ENCODE results near the gene TTLL12.

Gene TTLL12

DNA sequence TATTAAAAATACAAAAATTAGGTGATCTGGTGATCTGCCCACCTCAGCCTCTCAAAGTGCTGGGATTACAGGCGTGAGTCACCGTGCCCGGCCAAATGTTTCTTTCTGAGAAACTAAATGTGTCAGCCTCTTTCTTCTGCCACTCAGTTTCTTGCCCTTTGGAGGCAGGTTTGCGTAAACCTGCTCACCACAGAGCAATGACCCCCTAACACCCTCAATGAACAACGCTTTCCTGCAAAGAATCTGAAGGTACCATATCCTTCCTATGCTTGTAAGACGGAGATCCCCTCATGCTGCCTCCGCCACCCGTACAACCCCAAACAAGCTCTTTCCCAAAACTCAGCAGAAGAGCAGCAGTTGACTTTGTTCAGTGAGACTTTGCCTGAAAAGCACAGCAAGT lies 38.7 kb upstream of the TTLL12 start:
- H3K9me3 ChIP-seq (ENCODE audit: control insufficient read depth, insufficient read depth, low read length), result no peaks in the 10 kb centered on the region
- no peaks in the 10 kb centered on the region for H3K79me2 ChIP-seq (ENCODE audit: control insufficient read depth, low read length)
- no peak overlapping the region for H3K4me3 ChIP-seq (ENCODE audit: low read length)
- H3K27ac ChIP-seq (ENCODE audit: low read depth, low read length), result no peak overlapping the region
- no peaks in the 10 kb centered on the region for H3K4me1 ChIP-seq (ENCODE audit: control insufficient read depth, low read length)
- H3K9me2 ChIP-seq (replicated peaks; ENCODE audit: control insufficient read depth, low read length), result no peaks in the 10 kb centered on the region
- H3K4me2 ChIP-seq (ENCODE audit: low read length), result no peak overlapping the region
- no peaks in the 10 kb centered on the region for H3K36me3 ChIP-seq (ENCODE audit: control insufficient read depth, low read length)
- TF ChIP-seq, protein P1, sequence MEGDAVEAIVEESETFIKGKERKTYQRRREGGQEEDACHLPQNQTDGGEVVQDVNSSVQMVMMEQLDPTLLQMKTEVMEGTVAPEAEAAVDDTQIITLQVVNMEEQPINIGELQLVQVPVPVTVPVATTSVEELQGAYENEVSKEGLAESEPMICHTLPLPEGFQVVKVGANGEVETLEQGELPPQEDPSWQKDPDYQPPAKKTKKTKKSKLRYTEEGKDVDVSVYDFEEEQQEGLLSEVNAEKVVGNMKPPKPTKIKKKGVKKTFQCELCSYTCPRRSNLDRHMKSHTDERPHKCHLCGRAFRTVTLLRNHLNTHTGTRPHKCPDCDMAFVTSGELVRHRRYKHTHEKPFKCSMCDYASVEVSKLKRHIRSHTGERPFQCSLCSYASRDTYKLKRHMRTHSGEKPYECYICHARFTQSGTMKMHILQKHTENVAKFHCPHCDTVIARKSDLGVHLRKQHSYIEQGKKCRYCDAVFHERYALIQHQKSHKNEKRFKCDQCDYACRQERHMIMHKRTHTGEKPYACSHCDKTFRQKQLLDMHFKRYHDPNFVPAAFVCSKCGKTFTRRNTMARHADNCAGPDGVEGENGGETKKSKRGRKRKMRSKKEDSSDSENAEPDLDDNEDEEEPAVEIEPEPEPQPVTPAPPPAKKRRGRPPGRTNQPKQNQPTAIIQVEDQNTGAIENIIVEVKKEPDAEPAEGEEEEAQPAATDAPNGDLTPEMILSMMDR (IDR thresholded peaks at IDR 0.05; ENCODE audit: low read depth, low read length, poor library complexity, severe bottlenecking), result no peak
- TF ChIP-seq EZH2phosphoT487 (IDR thresholded peaks at IDR 0.05; ENCODE audit: borderline replicate concordance, low read length), result no peak
- H4K20me1 ChIP-seq (ENCODE audit: control insufficient read depth, insufficient read depth, low read depth, low read length), result no peaks in the 10 kb centered on the region
- no peaks in the 10 kb centered on the region for H3K27me3 ChIP-seq (ENCODE audit: control insufficient read depth, low read length)
- no peaks in the 10 kb centered on the region for H3F3A ChIP-seq (ENCODE audit: control insufficient read depth, insufficient read depth)

DNA sequence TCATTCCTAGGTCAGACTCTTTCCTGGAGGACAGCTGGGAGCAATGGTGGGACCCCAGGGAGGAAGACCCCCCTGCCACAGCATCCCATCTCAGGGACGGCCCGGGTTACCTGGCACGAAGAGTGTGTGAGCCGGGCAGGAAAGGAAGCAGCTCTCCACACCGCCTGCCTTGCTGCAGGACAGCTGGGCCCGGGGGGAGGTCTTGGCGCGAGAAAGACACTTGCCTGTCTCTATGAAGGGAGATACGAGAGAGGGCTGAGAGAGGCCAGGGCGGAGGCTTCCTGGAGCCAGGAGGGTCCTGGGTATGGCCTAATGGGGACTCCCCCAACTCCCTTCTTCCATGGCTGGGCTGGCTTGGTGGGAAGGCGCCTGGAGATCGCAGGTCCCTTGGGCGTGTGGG lies 36.1 kb upstream of the TTLL12 start:
- H3K4me2 ChIP-seq (ENCODE audit: low read length), result no peak overlapping the region
- H3K9me3 ChIP-seq (ENCODE audit: control insufficient read depth, insufficient read depth, low read length), result no peaks in the 10 kb centered on the region
- no peaks in the 10 kb centered on the region for H3F3A ChIP-seq (ENCODE audit: control insufficient read depth, insufficient read depth)
- TF ChIP-seq, protein P1 (IDR thresholded peaks at IDR 0.05; ENCODE audit: low read depth, low read length, poor library complexity, severe bottlenecking), result no peak
- TF ChIP-seq EZH2phosphoT487 (IDR thresholded peaks at IDR 0.05; ENCODE audit: borderline replicate concordance, low read length), result no peak
- H4K20me1 ChIP-seq (ENCODE audit: control insufficient read depth, insufficient read depth, low read depth, low read length), result no peaks in the 10 kb centered on the region
- H3K4me1 ChIP-seq (ENCODE audit: control insufficient read depth, low read length), result no peaks in the 10 kb centered on the region
- H3K9me2 ChIP-seq (replicated peaks; ENCODE audit: control insufficient read depth, low read length), result no peaks in the 10 kb centered on the region
- H3K36me3 ChIP-seq (ENCODE audit: control insufficient read depth, low read length), result no peaks in the 10 kb centered on the region
- no peak overlapping the region for H3K4me3 ChIP-seq (ENCODE audit: low read length)
- no peaks in the 10 kb centered on the region for H3K79me2 ChIP-seq (ENCODE audit: control insufficient read depth, low read length)
- no peaks in the 10 kb centered on the region for H3K27me3 ChIP-seq (ENCODE audit: control insufficient read depth, low read length)
- no peak overlapping the region for H3K27ac ChIP-seq (ENCODE audit: low read depth, low read length)

DNA sequence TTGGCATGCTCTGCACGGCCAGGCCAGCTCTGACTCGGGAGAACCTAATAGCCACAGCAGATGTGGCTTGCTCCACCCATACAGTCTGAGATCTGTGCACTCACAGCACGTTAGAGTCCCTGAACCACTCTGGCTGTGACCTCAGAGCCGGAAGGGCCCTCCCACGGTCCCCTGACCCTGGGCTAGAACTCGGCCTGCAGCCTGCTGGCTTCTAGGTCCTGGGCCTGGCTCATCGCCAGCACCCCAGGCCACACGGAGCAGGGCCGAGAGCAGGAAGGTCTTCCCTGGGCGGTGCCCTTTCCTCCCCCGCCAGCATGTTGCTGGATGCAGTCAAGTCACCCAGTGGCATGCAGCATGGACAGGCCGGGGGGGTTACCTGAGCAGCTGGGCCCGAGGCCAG lies 35.3 kb upstream of the TTLL12 start:
- Histone ChIP-seq H3K36me3 (ENCODE audit: control insufficient read depth, low read length) (no peaks in the 10 kb centered on the region), H3K27ac (ENCODE audit: low read depth, low read length) (no peak overlapping the region), H3K4me1 (ENCODE audit: control insufficient read depth, low read length) (no peaks in the 10 kb centered on the region), H4K20me1 (ENCODE audit: control insufficient read depth, insufficient read depth, low read depth, low read length) (no peaks in the 10 kb centered on the region), H3K79me2 (ENCODE audit: control insufficient read depth, low read length) (no peaks in the 10 kb centered on the region), H3K9me3 (ENCODE audit: control insufficient read depth, insufficient read depth, low read length) (no peaks in the 10 kb centered on the region), H3K9me2 (replicated peaks; ENCODE audit: control insufficient read depth, low read length) (no peaks in the 10 kb centered on the region), H3K4me3 (ENCODE audit: low read length) (no peak overlapping the region), H3F3A (ENCODE audit: control insufficient read depth, insufficient read depth) (no peaks in the 10 kb centered on the region), H3K4me2 (ENCODE audit: low read length) (no peak overlapping the region), H3K27me3 (ENCODE audit: control insufficient read depth, low read length) (no peaks in the 10 kb centered on the region)
- no peak for TF ChIP-seq EZH2phosphoT487 (IDR thresholded peaks at IDR 0.05; ENCODE audit: borderline replicate concordance, low read length)
- TF ChIP-seq, protein P1 (IDR thresholded peaks at IDR 0.05; ENCODE audit: low read depth, low read length, poor library complexity, severe bottlenecking), result no peak
